DND-41 (cell line): ENCODE results near the gene TNS1.

Experiments
- CTCF ChIP-seq: IDR thresholded peaks from 2 replicates; pipeline ENCODE4 v1.5.1; 2012; ENCODE audit warnings: borderline replicate concordance, low read length, moderate library complexity, mild to moderate bottlenecking; ENCODE audit not compliant: poor library complexity, severe bottlenecking; ENCODE audit errors: extremely low read depth
- EZH2 ChIP-seq: IDR thresholded peaks from 3 replicates; pipeline ENCODE4 v1.6.1; 2012; ENCODE audit warnings: borderline replicate concordance, low read depth, mild to moderate bottlenecking, moderate library complexity, low read length, inconsistent platforms; ENCODE audit not compliant: severe bottlenecking

GRCh38 chr2:218027426-218028188 is 24.8 kb upstream of the TNS1 start:
- TF ChIP-seq CTCF (no peak), EZH2 (no peak)
